HG02623 (cell line): ENCODE measurements around the gene RXFP1.

Experiments used
- ATAC-seq: cut with Tn5 transposase; IDR thresholded peaks from one replicate; pipeline ENCODE4 v1.9.1; 2021; ENCODE audit warnings: moderate library complexity; ENCODE audit not compliant: unreplicated experiment

The RXFP1 gene

DNA sequence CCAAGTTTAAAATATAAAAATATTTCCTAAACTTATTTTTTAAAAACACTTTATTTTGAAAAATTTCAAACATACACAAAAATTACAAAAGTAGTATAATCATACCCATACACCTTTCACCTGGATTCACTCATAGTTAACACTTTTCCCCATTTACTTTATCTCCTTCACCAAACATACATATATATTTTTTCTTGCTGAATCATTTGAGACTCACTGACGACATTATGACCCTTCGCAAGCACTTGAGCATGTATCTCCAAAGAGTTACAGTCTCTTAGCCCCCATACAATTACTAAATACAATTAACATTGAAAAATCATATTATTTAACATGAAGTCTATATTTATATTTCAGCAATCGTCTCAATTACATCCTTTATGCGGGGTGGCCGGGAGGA is 19.8 kb downstream of the RXFP1 start:
- no peak for ATAC-seq

- no peak for ATAC-seq
Observed at GRCh38 chr4:158543191-158543590, 21.5 kb downstream of the RXFP1 start.

- no peak for ATAC-seq
Observed at GRCh38 chr4:158544141-158544540, 22.5 kb downstream of the RXFP1 start.

DNA sequence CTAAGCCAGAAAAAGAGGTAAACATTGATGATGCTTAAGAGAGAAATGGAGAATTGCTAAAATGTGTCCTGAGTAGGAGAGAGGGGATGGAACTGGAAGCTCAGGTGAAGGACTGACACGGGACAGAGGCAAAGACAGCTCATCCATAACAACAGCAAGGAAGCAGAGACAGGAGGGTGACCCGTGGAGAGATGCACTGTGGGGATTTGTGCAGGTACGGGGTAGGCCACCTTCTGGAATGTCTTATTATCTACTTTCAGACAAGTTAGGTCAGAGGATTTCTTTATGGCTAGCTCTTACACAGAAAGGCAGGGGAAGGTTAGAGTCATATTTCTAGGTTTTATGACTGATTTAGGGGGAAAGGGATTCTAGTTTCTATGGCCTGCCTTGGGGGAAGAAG is 31.7 kb downstream of the RXFP1 start:
- no peak for ATAC-seq

DNA sequence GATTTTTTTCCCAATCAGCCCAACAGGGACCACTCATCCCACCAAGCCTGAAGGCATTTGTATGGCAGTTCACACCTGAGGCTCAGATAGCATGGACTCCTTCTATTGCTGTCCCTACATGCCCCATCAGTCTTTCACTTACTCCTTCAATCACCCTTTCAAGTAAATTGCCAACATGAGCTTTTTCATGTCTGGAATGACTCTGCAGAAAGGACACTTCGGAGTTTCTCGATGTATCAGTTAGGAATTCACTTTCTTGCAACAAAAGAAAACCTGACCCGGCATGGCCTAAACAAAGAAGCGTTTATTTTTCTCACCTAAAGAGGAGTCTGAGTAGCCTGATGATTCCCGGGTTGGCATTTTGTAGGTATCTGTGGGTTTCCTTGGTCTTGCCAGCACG is 38.6 kb downstream of the RXFP1 start:
- ATAC-seq, result no peak

GRCh38 chr4:158566860-158567259 is 45.2 kb downstream of the RXFP1 start:
- ATAC-seq, result no peak

DNA sequence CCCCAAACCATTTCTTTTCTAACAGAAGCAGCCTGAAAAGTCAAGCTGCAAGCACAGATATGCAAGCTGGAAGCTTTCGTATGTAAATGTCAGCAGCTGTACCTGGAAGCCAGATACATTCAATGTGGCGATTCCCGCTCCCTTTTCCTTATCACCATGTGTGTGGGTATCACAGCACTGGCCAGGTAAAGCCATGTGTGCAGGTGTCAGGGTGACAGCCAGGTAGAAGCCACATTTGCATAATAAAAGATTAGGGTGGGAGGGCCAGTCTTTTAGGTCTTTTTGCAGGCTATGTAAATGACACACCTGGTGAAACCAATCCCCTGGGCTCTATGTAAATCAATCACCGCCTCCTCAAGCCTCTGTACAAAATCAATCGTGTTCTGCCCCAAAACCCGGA is 50.1 kb downstream of the RXFP1 start:
- ATAC-seq, result no peak

- ATAC-seq, result no peak
Observed at GRCh38 chr4:158572608-158573007, 50.9 kb downstream of the RXFP1 start.

DNA sequence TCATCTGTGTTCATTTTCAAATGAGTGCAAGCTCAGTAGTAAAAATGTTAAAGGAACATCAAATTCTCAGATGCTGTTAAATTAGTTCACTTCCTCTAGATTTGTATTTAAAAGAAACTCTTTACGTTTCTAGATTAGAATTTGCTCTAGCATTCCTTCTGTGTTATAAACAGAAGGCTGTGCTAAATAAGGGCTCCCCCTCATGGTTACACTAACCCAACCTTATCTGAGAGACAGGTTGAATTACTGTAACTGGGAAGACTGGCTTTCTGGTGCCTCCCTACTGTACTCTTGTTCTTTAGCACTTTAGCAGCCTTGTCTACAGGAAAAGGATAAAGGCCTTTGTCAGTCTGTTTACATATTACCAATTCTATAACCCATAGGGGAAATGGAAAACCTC is 56.8 kb downstream of the RXFP1 start:
- ATAC-seq, result no peak

DNA sequence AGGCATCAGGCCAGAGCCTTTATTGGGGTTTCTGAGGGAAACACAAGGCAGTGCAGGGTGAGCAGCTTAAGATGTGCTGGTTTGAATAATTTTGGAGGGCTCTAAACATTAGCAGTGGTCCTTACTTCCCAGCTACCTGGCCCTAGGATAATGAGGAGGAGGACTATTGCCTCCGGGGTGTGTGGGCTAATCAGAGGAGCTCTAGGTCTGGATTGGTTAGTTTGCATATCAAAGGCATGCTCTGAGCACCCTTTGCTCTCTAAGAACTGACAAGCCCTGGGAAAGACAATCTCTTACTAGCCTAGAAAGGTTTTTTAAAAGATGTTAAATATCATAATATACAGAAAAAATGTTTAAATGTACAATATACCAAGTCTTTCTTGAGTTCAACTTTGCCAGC is 58.4 kb downstream of the RXFP1 start:
- no peak for ATAC-seq

- ATAC-seq, result no peak
Observed at GRCh38 chr4:158581161-158581560, 59.5 kb downstream of the RXFP1 start.

GRCh38 chr4:158586881-158587280 is 65.2 kb downstream of the RXFP1 start:
- no peak for ATAC-seq

DNA sequence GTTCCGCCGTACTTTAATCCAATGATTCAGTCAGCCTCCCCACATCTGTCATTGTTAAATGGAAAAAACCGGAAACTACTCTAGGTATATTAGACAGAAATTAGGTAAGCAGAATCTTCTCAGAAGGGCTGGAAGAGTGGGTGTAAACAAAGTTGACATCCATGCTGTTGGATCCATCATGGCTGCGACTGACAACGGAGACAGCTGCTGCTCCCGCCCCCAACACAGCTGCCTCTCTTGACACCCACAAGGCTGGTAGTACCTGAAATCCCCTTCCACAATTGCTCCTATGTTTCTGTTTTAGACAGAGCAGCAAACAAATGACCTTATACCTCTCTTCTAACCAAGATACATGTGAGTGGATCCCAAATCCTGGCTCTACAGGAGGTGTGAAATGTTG is 66.6 kb downstream of the RXFP1 start:
- no peak for ATAC-seq

GRCh38 chr4:158588777-158589176 is 67.1 kb downstream of the RXFP1 start:
- no peak for ATAC-seq

DNA sequence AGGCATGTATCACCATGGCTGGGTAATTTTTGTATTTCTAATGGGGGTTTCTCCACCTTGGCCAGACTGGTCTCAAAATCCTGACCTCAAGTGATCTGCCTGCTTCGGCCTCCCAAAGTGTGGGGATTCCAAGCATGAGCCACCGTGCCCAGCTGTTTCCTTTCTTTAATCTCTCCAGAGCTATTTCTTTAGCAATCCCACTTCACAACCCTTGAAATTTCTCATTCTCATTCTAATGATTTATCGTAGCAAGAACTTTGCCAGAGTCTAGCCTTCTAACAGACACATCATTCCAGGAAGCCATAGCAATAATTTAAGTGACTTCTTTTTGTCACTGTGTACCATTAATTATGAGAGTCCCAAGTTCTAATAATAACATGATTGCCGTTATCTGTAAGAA is 68.6 kb downstream of the RXFP1 start:
- no peak for ATAC-seq

DNA sequence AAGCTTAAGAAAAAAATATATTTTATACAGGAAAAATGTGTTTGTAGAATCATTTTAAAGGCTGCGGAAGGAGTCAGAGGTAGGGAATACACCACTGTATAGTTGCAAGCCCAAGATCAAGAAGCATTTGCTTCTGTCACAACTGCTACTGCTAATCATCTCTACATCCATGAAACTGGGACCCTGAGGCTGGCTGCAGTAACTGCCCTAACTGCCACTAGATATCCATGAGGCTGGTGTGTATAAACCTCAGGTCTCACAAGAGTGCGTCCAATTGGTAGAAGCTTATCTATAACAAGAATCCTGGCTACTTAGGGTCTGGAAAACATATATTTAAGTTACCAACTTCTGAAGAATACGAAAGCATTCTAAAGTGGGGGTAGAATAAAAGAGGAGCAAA is 69.1 kb downstream of the RXFP1 start:
- no peak for ATAC-seq

DNA sequence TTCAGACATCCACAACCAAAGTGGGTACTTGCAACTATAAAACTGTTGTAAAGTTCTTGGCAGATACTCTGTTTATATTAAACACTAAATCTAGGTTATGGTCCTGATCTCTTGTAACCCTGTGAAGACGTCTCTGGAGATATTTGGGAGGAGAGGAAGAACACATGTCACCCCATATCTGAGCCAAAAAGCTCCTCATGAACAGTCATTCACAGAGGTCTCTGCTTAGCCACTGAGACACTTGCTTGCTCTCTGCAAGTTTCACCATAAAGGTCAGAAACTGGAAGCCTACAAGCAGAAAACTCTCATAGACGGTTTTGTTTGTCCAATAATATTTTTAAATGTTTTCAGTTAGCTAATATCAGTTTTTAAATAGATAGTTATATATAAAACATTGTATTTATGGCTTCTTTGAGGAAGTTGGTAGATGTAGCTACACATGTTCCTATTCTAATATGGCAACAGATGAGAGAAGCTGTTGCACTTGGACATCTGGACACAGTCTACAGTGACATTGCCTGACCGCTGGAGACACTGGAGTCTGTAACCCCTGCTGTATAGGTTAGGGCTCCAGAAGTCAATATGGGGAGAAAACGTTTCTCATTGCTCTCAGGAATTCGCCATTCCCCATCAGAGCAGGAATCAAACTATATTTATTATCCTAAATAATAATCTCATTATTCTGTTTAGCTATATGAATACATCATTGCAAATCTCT is 76.4 kb downstream of the RXFP1 start:
- no peak for ATAC-seq

- no peak for ATAC-seq
Observed at GRCh38 chr4:158599150-158599549, 77.5 kb downstream of the RXFP1 start.

GRCh38 chr4:158599765-158600498 is 78.2 kb downstream of the RXFP1 start:
- no peak for ATAC-seq

GRCh38 chr4:158604369-158604768 is 82.7 kb downstream of the RXFP1 start:
- ATAC-seq, result no peak

- no peak for ATAC-seq
Observed at GRCh38 chr4:158605393-158605792, 83.7 kb downstream of the RXFP1 start.

DNA sequence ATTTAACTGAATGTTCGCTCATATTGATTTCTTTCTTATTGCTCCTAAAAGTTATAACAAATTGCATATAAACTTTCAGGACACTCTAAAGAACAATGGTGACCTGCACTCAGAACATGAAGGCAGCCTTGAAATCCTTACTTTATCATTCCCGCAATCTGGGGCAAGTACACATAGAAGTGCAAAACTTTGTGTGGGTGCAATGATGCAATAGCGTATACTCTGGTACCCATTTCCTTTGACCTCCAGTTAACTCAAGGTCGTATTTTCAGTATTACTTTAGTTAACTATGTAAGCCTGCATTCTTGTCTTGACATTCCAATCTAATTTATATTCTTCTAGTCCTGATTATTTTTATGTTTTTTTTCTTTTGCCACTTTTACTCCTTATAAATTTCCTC is 85.3 kb downstream of the RXFP1 start:
- no peak for ATAC-seq

DNA sequence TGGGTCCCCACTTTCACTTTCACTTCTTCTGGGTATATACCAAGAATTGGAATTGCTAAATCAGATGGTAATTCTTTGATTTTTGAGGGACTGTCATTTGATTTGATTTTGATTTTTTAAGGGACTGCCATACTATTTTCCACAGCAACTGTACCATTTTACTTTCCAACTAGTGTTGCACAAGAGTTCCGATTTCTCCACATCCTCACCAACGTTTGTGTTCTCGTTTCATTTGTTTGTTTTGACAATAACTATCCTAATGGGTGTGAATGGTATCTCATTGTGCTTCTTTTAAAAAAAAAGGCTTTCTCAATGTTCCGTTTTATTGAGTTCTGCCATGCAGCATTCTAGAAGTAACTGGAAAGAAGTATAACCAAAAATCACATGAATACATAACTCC is 87.4 kb downstream of the RXFP1 start:
- no peak for ATAC-seq
